BLaER1 treated with 17β-estradiol and CSF1 and Interleukin-3, amounts not matched to agents 10 nM and 100 nM (cell line): ENCODE results near the gene FAM135A.

ENCODE experiments used
- H3K27ac ChIP-seq, 11 experiments: shearing (Covaris generic); formaldehyde crosslinking; 2 replicates each; pipeline ENCODE4 v1.8.1; 2022
- H3K27me3 ChIP-seq, 11 experiments: shearing (Covaris generic); formaldehyde crosslinking; 2 replicates each; pipeline ENCODE4 v1.8.1; 2022
- H3K36me3 ChIP-seq, 11 experiments: shearing (Covaris generic); formaldehyde crosslinking; 2 replicates each; pipeline ENCODE4 v1.8.1; 2022
- H3K4me1 ChIP-seq, 10 experiments: shearing (Covaris generic); formaldehyde crosslinking; 2 replicates each; pipeline ENCODE4 v1.8.1; 2022
- H3K4me2 ChIP-seq, 11 experiments: shearing (Covaris generic); formaldehyde crosslinking; 2 replicates each; pipeline ENCODE4 v1.8.1; 2022
- H3K4me3 ChIP-seq, 10 experiments: shearing (Covaris generic); formaldehyde crosslinking; 2 replicates each; pipeline ENCODE4 v1.8.1; 2022
- H3K9ac ChIP-seq, 11 experiments: shearing (Covaris generic); formaldehyde crosslinking; 2 replicates each; pipeline ENCODE4 v1.8.1; 2022
- H3K9me3 ChIP-seq, 11 experiments: shearing (Covaris generic); formaldehyde crosslinking; replicated peaks in 1 of 11; 2 replicates each; pipeline ENCODE4 v1.8.1; 2022
- H4K20me1 ChIP-seq, 11 experiments: shearing (Covaris generic); formaldehyde crosslinking; 2 replicates each; pipeline ENCODE4 v1.8.1; 2022
- Cebpa-rat ChIP-seq, 11 experiments: shearing (Covaris generic); IDR thresholded peaks; 2 replicates each; pipeline ENCODE4 v1.8.1; 2022

Gene FAM135A

DNA sequence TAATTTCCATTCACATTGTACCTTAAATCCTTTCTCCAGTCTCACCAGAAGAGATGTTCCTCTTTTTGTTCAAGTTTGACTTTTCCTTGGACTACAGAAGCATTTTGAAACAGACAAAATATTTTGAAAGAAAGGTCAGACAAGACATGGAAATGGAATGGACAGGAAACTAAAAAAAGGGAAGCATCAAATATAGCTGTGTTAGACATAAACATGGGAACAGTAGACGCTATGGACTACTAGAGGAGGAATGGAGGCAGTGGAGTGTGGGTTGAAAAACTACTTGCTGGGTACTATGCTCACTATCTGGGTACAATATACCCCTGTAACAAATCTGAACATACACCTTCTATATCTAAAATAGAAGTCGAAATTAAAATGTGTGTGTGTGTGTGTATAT is 4.1 kb upstream of the FAM135A start:
- TF ChIP-seq Cebpa-rat (IDR thresholded peaks at IDR 0.05) = no peak
- Histone ChIP-seq H4K20me1 (no peaks in the 10 kb centered on the region), H3K9me3 (peaks cover 0 to 4% (median 0%) of the 10 kb centered on the region in 11 experiments; a peak in 1 of 22 replicates), H3K27ac (peak overlapping the region in 3 of 11 experiments; percentile 19 to 56 (median 26); a peak in 5 of 22 replicates), H3K27me3 (no peaks in the 10 kb centered on the region), H3K36me3 (no peaks in the 10 kb centered on the region), H3K4me1 (peaks cover 0 to 52% (median 9%) of the 10 kb centered on the region in 10 experiments; a peak in 14 of 20 replicates), H3K4me3 (no peak overlapping the region), H3K9ac (no peak overlapping the region), H3K4me2 (peak overlapping the region in 4 of 11 experiments; percentile 26 to 72 (median 55); a peak in 5 of 22 replicates)

DNA sequence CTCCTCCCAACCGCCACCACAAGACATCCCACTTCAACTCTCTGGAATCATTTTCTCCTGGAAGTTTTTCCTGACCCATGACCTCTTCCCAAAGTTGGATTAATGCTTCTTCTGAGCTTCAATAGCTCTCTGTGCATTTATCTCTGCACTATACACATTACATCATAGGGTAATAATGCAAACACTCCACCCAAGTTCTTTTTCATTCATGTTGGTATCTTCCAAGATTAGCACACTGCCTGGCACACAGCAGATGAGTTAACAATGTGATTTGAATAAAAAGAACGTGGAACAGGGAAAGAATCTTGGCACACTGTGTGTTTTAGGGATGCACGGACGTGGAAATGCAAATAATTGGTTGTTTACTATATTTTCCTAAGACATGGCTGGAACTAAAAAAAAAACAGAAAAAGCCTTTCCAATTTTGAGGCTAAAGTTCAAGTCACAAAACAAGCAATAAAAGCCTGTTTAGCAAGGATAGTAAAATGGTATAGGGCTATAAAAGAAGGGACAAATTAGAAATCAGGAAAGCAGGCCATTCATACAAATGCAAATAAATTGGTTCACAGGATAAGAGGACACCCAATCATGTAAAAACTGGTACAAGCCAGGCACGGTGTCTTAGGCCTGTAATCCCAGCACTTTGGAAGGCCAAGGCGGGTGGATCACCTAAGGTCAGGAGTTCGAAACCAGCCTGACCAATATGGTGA is 1.6 kb upstream of the FAM135A start:
- Histone ChIP-seq H3K9me3 (peaks cover 0 to 4% (median 0%) of the 10 kb centered on the region in 11 experiments; a peak in 1 of 22 replicates), H3K36me3 (peaks cover 0 to 7% (median 4%) of the 10 kb centered on the region in 11 experiments; a peak in 12 of 22 replicates), H3K9ac (no peak overlapping the region), H3K4me3 (peak overlapping the region in 6 of 10 experiments; percentile 81 to 99 (median 94); a peak in 7 of 20 replicates), H3K4me2 (peak overlapping the region; percentile 55 to 87 (median 78); a peak in 20 of 22 replicates), H3K4me1 (peaks cover 11 to 74% (median 26%) of the 10 kb centered on the region in 10 experiments), H3K27me3 (no peaks in the 10 kb centered on the region), H3K27ac (no peak overlapping the region), H4K20me1 (peaks cover 0 to 14% (median 0%) of the 10 kb centered on the region in 11 experiments; a peak in 2 of 22 replicates)
- TF ChIP-seq Cebpa-rat (IDR thresholded peaks at IDR 0.05) = no peak

DNA sequence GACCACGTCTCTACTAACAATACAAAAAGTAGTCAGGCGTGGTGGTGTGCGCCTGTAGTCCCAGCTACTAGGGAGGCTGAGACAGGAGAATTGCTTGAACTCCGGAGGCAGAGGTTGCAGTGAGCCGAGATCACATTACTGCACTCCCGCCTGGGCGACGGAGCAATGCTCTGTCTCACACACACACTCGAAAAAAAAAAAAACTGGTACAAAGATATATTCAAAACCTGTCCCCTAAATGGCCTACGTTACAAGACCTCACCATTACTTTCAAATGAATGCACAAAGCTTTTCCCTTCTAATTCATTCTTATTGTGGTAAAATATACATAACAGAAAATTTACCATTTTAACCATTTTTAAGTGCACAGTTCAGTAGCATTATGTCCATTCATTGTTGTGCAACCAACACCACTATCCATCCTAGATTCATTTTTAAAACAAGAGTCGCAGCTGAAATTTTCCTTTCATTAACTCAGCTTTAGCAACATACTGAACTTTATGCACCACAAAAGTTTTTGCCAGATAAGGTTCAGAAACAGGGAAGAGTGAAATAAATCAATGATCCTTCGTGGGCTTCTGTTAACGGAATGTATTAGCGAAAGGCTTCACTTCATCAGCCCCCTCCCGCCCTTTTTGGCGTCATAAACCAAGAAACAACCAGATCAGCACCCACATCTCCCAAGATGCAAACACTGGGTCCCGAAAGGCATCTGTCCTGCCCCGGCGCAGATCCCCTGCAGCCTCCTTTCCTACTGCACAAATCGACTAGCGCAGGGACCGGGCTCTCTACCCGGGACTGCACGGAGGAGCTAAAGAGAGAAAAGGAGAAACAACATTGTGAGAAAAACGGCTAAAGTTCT is 825 bp upstream of the FAM135A start:
- Histone ChIP-seq H3K9ac (peak overlapping the region; percentile 89 to 98 (median 93); a peak in 21 of 22 replicates), H3K36me3 (peaks cover 4 to 14% (median 10%) of the 10 kb centered on the region in 11 experiments; a peak in 18 of 22 replicates), H3K9me3 (peaks cover 0 to 4% (median 0%) of the 10 kb centered on the region in 11 experiments; a peak in 1 of 22 replicates), H4K20me1 (peaks cover 0 to 18% (median 0%) of the 10 kb centered on the region in 11 experiments; a peak in 4 of 22 replicates), H3K27me3 (no peaks in the 10 kb centered on the region), H3K4me2 (peak overlapping the region; percentile 55 to 87 (median 78)), H3K27ac (peak overlapping the region; percentile 85 to 99 (median 91)), H3K4me3 (peak overlapping the region; percentile 81 to 99 (median 94)), H3K4me1 (peaks cover 11 to 71% (median 26%) of the 10 kb centered on the region in 10 experiments)
- TF ChIP-seq Cebpa-rat (IDR thresholded peaks at IDR 0.05) = no peak

- Histone ChIP-seq H3K9me3 (peaks cover 0 to 11% (median 0%) of the 10 kb centered on the region in 11 experiments; a peak in 7 of 22 replicates), H3K9ac (peak overlapping the region; percentile 89 to 98 (median 93)), H3K4me1 (peaks cover 11 to 56% (median 26%) of the 10 kb centered on the region in 10 experiments), H3K27ac (peak overlapping the region; percentile 85 to 99 (median 91)), H3K36me3 (peaks cover 20 to 30% (median 26%) of the 10 kb centered on the region in 11 experiments), H3K4me2 (peak overlapping the region; percentile 68 to 88 (median 85)), H3K4me3 (peak overlapping the region; percentile 81 to 99 (median 94)), H3K27me3 (no peaks in the 10 kb centered on the region), H4K20me1 (peaks cover 0 to 23% (median 0%) of the 10 kb centered on the region in 11 experiments; a peak in 5 of 22 replicates)
- TF ChIP-seq Cebpa-rat (IDR thresholded peaks at IDR 0.05) = no peak
Measured at GRCh38 chr6:70413992-70414494, 735 bp downstream of the FAM135A start.

DNA sequence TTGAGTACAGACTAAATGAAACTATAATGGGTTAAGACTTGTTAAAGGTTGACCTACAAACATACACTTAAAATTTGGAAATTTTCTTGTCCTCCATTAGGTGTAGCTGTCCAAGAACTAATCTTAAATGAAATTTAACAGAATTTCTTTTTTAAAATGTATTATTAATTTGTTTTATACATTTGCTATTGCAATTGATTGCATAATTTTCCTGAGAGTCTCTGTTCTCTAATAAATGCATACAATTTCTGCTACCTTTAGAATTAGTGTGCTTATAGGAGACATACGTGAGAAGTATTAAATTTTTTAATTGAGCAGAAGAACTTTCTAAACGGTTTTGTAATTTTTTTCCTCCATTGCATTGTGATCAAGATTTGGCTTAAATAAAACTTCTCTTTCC is 1.5 kb downstream of the FAM135A start:
- Histone ChIP-seq H3K4me1 (peaks cover 11 to 50% (median 26%) of the 10 kb centered on the region in 10 experiments), H3K9me3 (peaks cover 0 to 13% (median 0%) of the 10 kb centered on the region in 11 experiments; a peak in 7 of 22 replicates), H3K4me2 (peak overlapping the region; percentile 68 to 88 (median 85)), H3K27me3 (no peaks in the 10 kb centered on the region), H3K9ac (peak overlapping the region in 10 of 11 experiments; percentile 89 to 98 (median 92); a peak in 19 of 22 replicates), H3K36me3 (peaks cover 27 to 38% (median 33%) of the 10 kb centered on the region in 11 experiments), H3K4me3 (peak overlapping the region; percentile 81 to 99 (median 94)), H3K27ac (peak overlapping the region in 5 of 11 experiments; percentile 89 to 99 (median 96); a peak in 11 of 22 replicates), H4K20me1 (peaks cover 0 to 25% (median 0%) of the 10 kb centered on the region in 11 experiments; a peak in 7 of 22 replicates)
- no peak for TF ChIP-seq Cebpa-rat (IDR thresholded peaks at IDR 0.05)

- Histone ChIP-seq H3K27me3 (no peaks in the 10 kb centered on the region), H4K20me1 (peaks cover 0 to 29% (median 0%) of the 10 kb centered on the region in 11 experiments; a peak in 7 of 22 replicates), H3K4me1 (peaks cover 11 to 46% (median 26%) of the 10 kb centered on the region in 10 experiments), H3K9me3 (peaks cover 0 to 13% (median 0%) of the 10 kb centered on the region in 11 experiments; a peak in 7 of 22 replicates), H3K27ac (no peak overlapping the region; a peak in 1 of 22 replicates), H3K4me3 (peak overlapping the region in 7 of 10 experiments; percentile 87 to 99 (median 94); a peak in 11 of 20 replicates), H3K9ac (peak overlapping the region in 4 of 11 experiments; percentile 2 to 94 (median 56); a peak in 7 of 22 replicates), H3K36me3 (peaks cover 32 to 42% (median 38%) of the 10 kb centered on the region in 11 experiments), H3K4me2 (peak overlapping the region; percentile 68 to 88 (median 85); a peak in 21 of 22 replicates)
- TF ChIP-seq Cebpa-rat (IDR thresholded peaks at IDR 0.05) = no peak
Measured at GRCh38 chr6:70415247-70415646, 1.9 kb downstream of the FAM135A start.

DNA sequence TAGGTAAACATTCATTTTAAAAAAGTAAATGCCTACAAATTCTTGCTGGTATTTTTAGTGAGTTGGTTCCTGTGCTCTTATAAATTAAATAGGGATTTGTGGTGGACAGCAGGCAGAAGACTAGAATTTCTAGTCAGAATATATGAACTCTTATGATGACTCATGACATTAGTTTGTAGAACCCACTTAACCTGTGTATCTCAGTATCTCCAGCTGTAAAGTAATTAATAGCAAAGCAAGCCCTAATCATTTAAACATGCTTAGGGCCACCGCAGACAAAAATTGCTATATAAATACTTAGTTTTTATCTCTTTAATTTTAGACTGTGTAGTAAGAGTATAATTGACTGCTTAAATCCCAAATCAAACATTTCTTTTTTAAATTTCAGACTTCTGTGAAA is 2.4 kb downstream of the FAM135A start:
- peaks cover 11 to 41% (median 26%) of the 10 kb centered on the region in 10 experiments for H3K4me1 ChIP-seq
- peak overlapping the region in 2 of 11 experiments; percentile 2 to 94; a peak in 2 of 22 replicates for H3K9ac ChIP-seq
- peak overlapping the region in 4 of 10 experiments; percentile 91 to 97 (median 94); a peak in 4 of 20 replicates for H3K4me3 ChIP-seq
- H3K4me2 ChIP-seq = peak overlapping the region; percentile 68 to 88 (median 85); a peak in 17 of 22 replicates
- no peaks in the 10 kb centered on the region for H3K27me3 ChIP-seq
- H3K9me3 ChIP-seq = peaks cover 0 to 13% (median 0%) of the 10 kb centered on the region in 11 experiments; a peak in 7 of 22 replicates
- no peak overlapping the region for H3K27ac ChIP-seq
- H4K20me1 ChIP-seq = peaks cover 0 to 32% (median 0%) of the 10 kb centered on the region in 11 experiments; a peak in 7 of 22 replicates
- TF ChIP-seq Cebpa-rat (IDR thresholded peaks at IDR 0.05) = no peak
- peaks cover 34 to 46% (median 40%) of the 10 kb centered on the region in 11 experiments for H3K36me3 ChIP-seq
